Lung (tissue), 12 donors: ENCODE measurements around the gene PRSS21. TPM values are rescaled to one million over a fixed set of nuclear protein-coding genes. Genes with fewer than 3 reads are reported as not detected.

Experiments
- ATAC-seq: fragments of 200-7000 bp; cut with Tn5 transposase; one replicate; pipeline ENCODE4 v1.9.1; 2020; ENCODE audit warnings: moderate number of reproducible peaks; ENCODE audit not compliant: insufficient read depth, low FRiP score
- DNase-seq, 3 donors: peaks; one replicate each; pipeline ENCODE4 v3.0.0-alpha.2; 2013 to 2017
- H3K27ac ChIP-seq, 2 donors: one replicate each; pipeline ENCODE4 v1.5.1; 2013; ENCODE audit warnings: mild to moderate bottlenecking in 2 of 2, moderate library complexity in 2 of 2, control low read depth in 1 of 2, inconsistent platforms in 1 of 2, low read depth in 1 of 2, low read length in 1 of 2
- H3K27me3 ChIP-seq, 3 donors: one replicate each; pipeline ENCODE4 v1.5.1; 2013; ENCODE audit warnings: low read length in 2 of 3; ENCODE audit not compliant: control insufficient read depth in 3 of 3, insufficient read depth in 3 of 3
- H3K36me3 ChIP-seq, 4 donors: one replicate each; pipeline ENCODE4 v1.5.1; 2013; ENCODE audit warnings: low read length in 4 of 4, mild to moderate bottlenecking in 1 of 4, moderate library complexity in 1 of 4; ENCODE audit not compliant: control insufficient read depth in 4 of 4, insufficient read depth in 4 of 4
- H3K4me1 ChIP-seq, 5 donors: one replicate each; pipeline ENCODE4 v1.5.1; 2013; ENCODE audit warnings: low read length in 5 of 5, mild to moderate bottlenecking in 2 of 5, moderate library complexity in 1 of 5; ENCODE audit not compliant: control insufficient read depth in 5 of 5, insufficient read depth in 5 of 5
- H3K4me3 ChIP-seq: one replicate; pipeline ENCODE4 v1.5.1; 2013; ENCODE audit warnings: mild to moderate bottlenecking, control low read depth, moderate library complexity
- H3K9ac ChIP-seq, 2 donors: one replicate each; pipeline ENCODE4 v1.5.1; 2013; ENCODE audit warnings: low read length in 2 of 2, control low read depth in 1 of 2; ENCODE audit not compliant: insufficient read depth in 1 of 2
- H3K9me3 ChIP-seq, 4 donors: one replicate each; pipeline ENCODE4 v1.5.1; 2013; ENCODE audit warnings: low read length in 3 of 4, mild to moderate bottlenecking in 1 of 4, moderate library complexity in 1 of 4; ENCODE audit not compliant: control insufficient read depth in 4 of 4, insufficient read depth in 3 of 4
- CTCF ChIP-seq: IDR thresholded peaks from 2 replicates; pipeline ENCODE4 v1.5.1; 2012; ENCODE audit warnings: mild to moderate bottlenecking; ENCODE audit errors: control extremely low read depth, extremely low read depth
- WGBS, 2 donors: extraction: QIAGEN DNeasy Blood & Tissue Kit; methylation state at CpG; one replicate each; pipeline ENCODE4 v1.1.7; 2013; 5-methylcytosine and 5-hydroxymethylcytosine counted together
- polyA plus RNA-seq, 2 donors: library from polyadenylated mRNA; stranded (reverse); fragments of 200-250 nt; gene quantifications; one replicate each; pipeline ENCODE4 v1.2.1, GENCODE V29; 2013
- total RNA-seq, 2 donors: library from RNA; depleted of rRNA in 1 of 2; stranded (reverse); fragments of >200 nt in 1 of 2; gene quantifications; one replicate each; pipeline ENCODE4 v1.2.1, GENCODE V29; 2014 to 2021
- donor health status: control.
- donor health status: control.
- donor health status: Bipolar disorder and iron deficiency.
- donor health status: healthy.
- donor health status: DM: yes; HTN: yes; CAD: no.

Gene PRSS21
- total and polyA plus RNA-seq, 4 donors: 0.77 to 7.9 (median 4.2) TPM; not detected in 1

- Histone ChIP-seq H3K27ac (no peak overlapping the region), H3K4me3 (no peak overlapping the region), H3K4me1 (peaks cover 0 to 4% (median 0%) of the 10 kb centered on the region in 5 donors), H3K36me3 (peaks cover 44 to 91% (median 71%) of the 10 kb centered on the region in 4 donors), H3K27me3 (no peaks in the 10 kb centered on the region), H3K9me3 (peaks cover 0 to 2% (median 0%) of the 10 kb centered on the region in 4 donors), H3K9ac (no peak overlapping the region)
- ATAC-seq (no peak), DNase-seq (no peak)
- TF ChIP-seq CTCF: no peak
- 84 to 87% methylated on average over 10 to 11 of the region's 11 CpGs for WGBS, 2 donors
Observed at GRCh38 chr16:2769100-2769529, 47.9 kb upstream of the PRSS21 start.

GRCh38 chr16:2769675-2770056 is 47.4 kb upstream of the PRSS21 start:
- ATAC-seq: peak; percentile 61
- H3K9ac ChIP-seq: no peak overlapping the region
- H3K4me3 ChIP-seq: no peak overlapping the region
- WGBS, 2 donors: 76 to 84% methylated on average over 14 of the region's 14 CpGs
- H3K36me3 ChIP-seq: peaks cover 39 to 90% (median 67%) of the 10 kb centered on the region in 4 donors
- peaks cover 0 to 4% (median 0%) of the 10 kb centered on the region in 5 donors for H3K4me1 ChIP-seq
- no peak for DNase-seq
- H3K27me3 ChIP-seq: no peaks in the 10 kb centered on the region
- TF ChIP-seq CTCF: no peak
- peak overlapping the region in 1 of 2 donors; percentile 21 for H3K27ac ChIP-seq
- peaks cover 0 to 2% (median 0%) of the 10 kb centered on the region in 4 donors for H3K9me3 ChIP-seq

- DNase-seq (no peak), ATAC-seq (no peak)
- 89 to 91% methylated on average over 32 of the region's 32 CpGs for WGBS, 2 donors
- H3K4me3 ChIP-seq: no peak overlapping the region
- H3K9me3 ChIP-seq: no peaks in the 10 kb centered on the region
- peaks cover 0 to 4% (median 0%) of the 10 kb centered on the region in 5 donors for H3K4me1 ChIP-seq
- no peak overlapping the region for H3K9ac ChIP-seq
- H3K27ac ChIP-seq: peak overlapping the region in 1 of 2 donors; percentile 21
- H3K36me3 ChIP-seq: peaks cover 33 to 87% (median 65%) of the 10 kb centered on the region in 4 donors
- no peaks in the 10 kb centered on the region for H3K27me3 ChIP-seq
- no peak for TF ChIP-seq CTCF
Observed at GRCh38 chr16:2770057-2770951, 46.7 kb upstream of the PRSS21 start.
